Tibial artery (tissue), 4 donors: ENCODE measurements around the gene SAMD4A.

ENCODE experiments used
- DNase-seq, 2 donors: peaks; one replicate each; pipeline ENCODE4 v3.0.0-alpha.2; 2019
- H3K27ac ChIP-seq, 2 donors: fragments of 200-600 bp; sonication (generic) in 1 of 2; 1 replicate in 1 of 2; 2 replicates in 1 of 2; pipeline ENCODE4 v1.5.1; 2018 to 2019; ENCODE audit warnings: mild to moderate bottlenecking in 1 of 2
- H3K27me3 ChIP-seq, 2 donors: fragments of 200-600 bp; sonication (generic) in 1 of 2; one replicate each; pipeline versions ENCODE4 v1.5.1 to v1.6.0; 2016 to 2019
- H3K36me3 ChIP-seq, 3 donors: fragments of 200-600 bp; sonication (generic) in 2 of 3; one replicate each; pipeline ENCODE4 v1.5.1; 2016 to 2019; ENCODE audit warnings: mild to moderate bottlenecking in 2 of 3
- H3K4me1 ChIP-seq, 4 donors: fragments of 200-600 bp; sonication (generic) in 2 of 4; 1 replicate in 3 of 4; 2 replicates in 1 of 4; pipeline ENCODE4 v1.5.1; 2016 to 2019
- H3K4me3 ChIP-seq, 2 donors: fragments of 200-600 bp; sonication (generic) in 1 of 2; 1 replicate in 1 of 2; 2 replicates in 1 of 2; pipeline ENCODE4 v1.5.1; 2018 to 2019; ENCODE audit warnings: mild to moderate bottlenecking in 2 of 2
- H3K9me3 ChIP-seq, 3 donors: fragments of 200-600 bp; sonication (generic) in 1 of 3; one replicate each; pipeline ENCODE4 v1.5.1; 2016 to 2019
- intact Hi-C: fragments of 100-400 bp; cut with DNase I; formaldehyde crosslinking; loops from one replicate; pipeline ENCODE4 v1.15.0; 2023; ENCODE audit warnings: low total_unique reads
- TF ChIP-seq, protein P1 (sequence below), 2 experiments: fragments of 200-600 bp in 1 of 2; fragments of 450-650 bp in 1 of 2; IDR thresholded peaks; one replicate each; pipeline ENCODE4 v1.5.1; 2017 to 2019; ENCODE audit warnings: antibody characterized with exemption in 2 of 2, mild to moderate bottlenecking in 1 of 2, moderate library complexity in 1 of 2

The SAMD4A gene

DNA sequence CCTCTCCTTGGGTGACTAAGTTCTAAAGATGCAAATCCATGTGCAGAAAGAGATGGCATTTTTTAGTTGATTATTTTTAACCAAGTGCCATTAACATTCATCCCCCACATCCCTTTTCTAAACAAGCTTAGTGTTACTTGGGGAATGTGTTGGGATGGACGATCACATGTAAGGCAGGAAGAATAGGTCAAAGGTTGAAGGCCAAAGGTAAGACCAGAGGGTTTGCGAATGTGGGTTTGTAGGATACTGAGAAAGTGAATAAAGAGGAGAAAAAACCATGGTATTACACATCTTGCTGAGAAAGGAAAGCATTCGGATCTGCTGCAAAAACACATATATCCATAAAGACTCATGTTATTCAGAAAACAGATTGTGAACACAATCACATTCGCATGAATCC is 224.1 kb downstream of the SAMD4A start:
- Histone ChIP-seq H3K27me3 (no peaks in the 10 kb centered on the region), H3K9me3 (peaks cover 0 to 7% (median 0%) of the 10 kb centered on the region in 3 donors), H3K27ac (no peak overlapping the region), H3K4me1 (no peaks in the 10 kb centered on the region), H3K36me3 (peaks cover 20 to 62% (median 58%) of the 10 kb centered on the region in 3 donors), H3K4me3 (no peak overlapping the region)
- TF ChIP-seq, protein P1, sequence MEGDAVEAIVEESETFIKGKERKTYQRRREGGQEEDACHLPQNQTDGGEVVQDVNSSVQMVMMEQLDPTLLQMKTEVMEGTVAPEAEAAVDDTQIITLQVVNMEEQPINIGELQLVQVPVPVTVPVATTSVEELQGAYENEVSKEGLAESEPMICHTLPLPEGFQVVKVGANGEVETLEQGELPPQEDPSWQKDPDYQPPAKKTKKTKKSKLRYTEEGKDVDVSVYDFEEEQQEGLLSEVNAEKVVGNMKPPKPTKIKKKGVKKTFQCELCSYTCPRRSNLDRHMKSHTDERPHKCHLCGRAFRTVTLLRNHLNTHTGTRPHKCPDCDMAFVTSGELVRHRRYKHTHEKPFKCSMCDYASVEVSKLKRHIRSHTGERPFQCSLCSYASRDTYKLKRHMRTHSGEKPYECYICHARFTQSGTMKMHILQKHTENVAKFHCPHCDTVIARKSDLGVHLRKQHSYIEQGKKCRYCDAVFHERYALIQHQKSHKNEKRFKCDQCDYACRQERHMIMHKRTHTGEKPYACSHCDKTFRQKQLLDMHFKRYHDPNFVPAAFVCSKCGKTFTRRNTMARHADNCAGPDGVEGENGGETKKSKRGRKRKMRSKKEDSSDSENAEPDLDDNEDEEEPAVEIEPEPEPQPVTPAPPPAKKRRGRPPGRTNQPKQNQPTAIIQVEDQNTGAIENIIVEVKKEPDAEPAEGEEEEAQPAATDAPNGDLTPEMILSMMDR (IDR thresholded peaks at IDR 0.05): no peak
- DNase-seq: no peak
- intact Hi-C loops: no loop called here

DNA sequence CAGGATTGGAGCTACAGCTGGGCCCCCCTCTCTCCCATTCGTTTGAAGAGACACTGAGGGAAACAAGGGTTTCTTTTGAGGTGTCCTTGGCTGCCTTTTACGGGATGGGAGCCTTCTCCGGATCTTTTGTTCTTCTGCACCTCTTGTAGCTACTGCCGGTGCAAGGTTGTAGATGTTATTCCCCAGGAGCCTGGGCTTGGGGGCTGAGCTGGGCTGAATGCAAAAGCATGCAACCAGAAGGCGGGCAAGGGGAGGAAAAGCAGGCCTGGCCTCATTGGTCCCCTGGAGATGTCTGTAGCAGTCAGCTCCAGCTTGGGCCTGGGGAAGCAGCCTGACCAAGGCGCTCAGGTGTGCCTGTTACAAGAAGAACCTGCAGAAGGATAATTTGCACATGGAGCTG is 225.4 kb downstream of the SAMD4A start:
- intact Hi-C loops: no loop called here
- TF ChIP-seq, protein P1 (IDR thresholded peaks at IDR 0.05): no peak

DNA sequence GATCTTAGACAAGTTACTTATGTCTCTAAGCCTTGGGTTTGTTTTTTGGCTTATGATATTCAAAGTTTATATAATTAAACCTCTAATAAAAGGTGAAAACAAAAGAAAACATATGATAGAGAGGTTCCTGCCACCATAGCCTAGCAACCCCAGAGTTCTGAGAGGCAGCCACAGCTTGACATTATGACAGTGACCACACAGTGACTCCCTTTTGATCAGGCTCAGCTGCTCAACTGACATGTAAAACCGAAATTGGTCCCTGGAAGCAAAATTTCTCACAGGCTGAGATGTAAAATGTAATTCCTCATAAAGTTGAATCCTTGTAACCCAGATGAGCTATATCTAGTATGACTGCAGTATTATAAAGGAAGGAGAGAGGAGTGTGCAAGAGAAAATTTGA is 227.2 kb downstream of the SAMD4A start:
- TF ChIP-seq, protein P1 (IDR thresholded peaks at IDR 0.05): no peak
- H3K4me1 ChIP-seq: peaks cover 0 to 5% (median 2%) of the 10 kb centered on the region in 4 donors
- H3K9me3 ChIP-seq: peaks cover 0 to 7% (median 0%) of the 10 kb centered on the region in 3 donors
- intact Hi-C loops: no loop called here
- H3K27ac ChIP-seq: no peak overlapping the region
- H3K4me3 ChIP-seq: no peak overlapping the region
- no peaks in the 10 kb centered on the region for H3K27me3 ChIP-seq
- H3K36me3 ChIP-seq: peaks cover 12 to 31% (median 28%) of the 10 kb centered on the region in 3 donors
- DNase-seq: no peak

More for the DNA sequence above, 225.4 kb downstream of the SAMD4A start:
- DNase-seq: peak in 1 of 2 donors; percentile 51
- no peaks in the 10 kb centered on the region for H3K27me3 ChIP-seq
- peaks cover 0 to 7% (median 0%) of the 10 kb centered on the region in 3 donors for H3K9me3 ChIP-seq
- peaks cover 0 to 5% (median 2%) of the 10 kb centered on the region in 4 donors for H3K4me1 ChIP-seq
- H3K27ac ChIP-seq: no peak overlapping the region
- peaks cover 20 to 49% (median 46%) of the 10 kb centered on the region in 3 donors for H3K36me3 ChIP-seq
- no peak overlapping the region for H3K4me3 ChIP-seq

DNA sequence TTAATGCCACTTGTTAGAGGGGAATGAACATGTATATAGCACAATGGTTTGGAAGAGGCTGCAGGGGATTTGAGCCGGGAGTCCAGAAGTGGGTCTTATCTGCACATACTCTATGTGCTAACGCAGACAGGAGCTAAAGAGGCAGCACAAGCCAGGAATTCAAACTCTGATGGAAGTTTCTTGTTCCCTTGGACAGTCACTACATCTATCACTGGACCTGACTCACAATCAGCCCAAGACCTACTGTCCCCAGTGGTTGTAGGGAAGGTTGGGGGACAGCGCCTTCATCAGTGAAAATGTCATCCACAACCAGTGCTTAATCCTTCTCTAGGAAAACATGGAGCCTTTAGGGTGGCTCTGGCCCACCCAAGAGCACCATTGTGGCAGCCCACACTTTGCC is 227.9 kb downstream of the SAMD4A start:
- Histone ChIP-seq H3K4me1 (peaks cover 0 to 5% (median 2%) of the 10 kb centered on the region in 4 donors), H3K27ac (no peak overlapping the region), H3K36me3 (peaks cover 7 to 24% (median 21%) of the 10 kb centered on the region in 3 donors), H3K4me3 (no peak overlapping the region), H3K9me3 (peaks cover 0 to 7% (median 0%) of the 10 kb centered on the region in 3 donors), H3K27me3 (no peaks in the 10 kb centered on the region)
- intact Hi-C loops: no loop called here
- no peak for DNase-seq
- TF ChIP-seq, protein P1 (IDR thresholded peaks at IDR 0.05): no peak

DNA sequence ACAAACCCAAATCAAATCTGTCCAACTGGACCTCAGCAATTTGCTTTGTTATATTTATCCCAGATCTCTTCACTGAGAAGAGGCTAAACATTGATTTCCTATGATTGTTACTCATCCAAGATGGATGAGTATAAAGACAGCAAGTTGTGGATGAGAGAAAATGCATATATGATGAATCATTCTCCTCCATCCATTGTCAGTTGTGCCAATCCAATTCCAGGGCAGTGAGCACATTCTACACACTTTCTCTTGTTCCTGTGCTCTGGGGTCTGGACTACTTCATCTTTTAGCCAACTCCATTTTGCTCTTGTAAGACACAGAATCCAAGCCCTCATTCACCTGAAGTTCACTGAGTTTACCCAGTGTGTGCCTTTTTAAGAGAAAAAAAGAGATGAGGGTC is 230.0 kb downstream of the SAMD4A start:
- H3K27me3 ChIP-seq: no peaks in the 10 kb centered on the region
- H3K36me3 ChIP-seq: peaks cover 0 to 5% (median 5%) of the 10 kb centered on the region in 3 donors
- H3K4me1 ChIP-seq: peaks cover 0 to 5% (median 2%) of the 10 kb centered on the region in 4 donors
- peaks cover 0 to 7% (median 0%) of the 10 kb centered on the region in 3 donors for H3K9me3 ChIP-seq
- TF ChIP-seq, protein P1 (IDR thresholded peaks at IDR 0.05): no peak
- H3K27ac ChIP-seq: no peak overlapping the region
- no peak for DNase-seq
- intact Hi-C loops: no loop called here
- H3K4me3 ChIP-seq: no peak overlapping the region
